Smooth muscle cell of the brain vasculature (primary cell): ENCODE measurements around the gene MADD.

Source experiments
- DNase-seq: peaks from one replicate; pipeline ENCODE4 v3.0.0-alpha.2; 2012; ENCODE audit warnings: low read depth, low spot score

The MADD gene

DNA sequence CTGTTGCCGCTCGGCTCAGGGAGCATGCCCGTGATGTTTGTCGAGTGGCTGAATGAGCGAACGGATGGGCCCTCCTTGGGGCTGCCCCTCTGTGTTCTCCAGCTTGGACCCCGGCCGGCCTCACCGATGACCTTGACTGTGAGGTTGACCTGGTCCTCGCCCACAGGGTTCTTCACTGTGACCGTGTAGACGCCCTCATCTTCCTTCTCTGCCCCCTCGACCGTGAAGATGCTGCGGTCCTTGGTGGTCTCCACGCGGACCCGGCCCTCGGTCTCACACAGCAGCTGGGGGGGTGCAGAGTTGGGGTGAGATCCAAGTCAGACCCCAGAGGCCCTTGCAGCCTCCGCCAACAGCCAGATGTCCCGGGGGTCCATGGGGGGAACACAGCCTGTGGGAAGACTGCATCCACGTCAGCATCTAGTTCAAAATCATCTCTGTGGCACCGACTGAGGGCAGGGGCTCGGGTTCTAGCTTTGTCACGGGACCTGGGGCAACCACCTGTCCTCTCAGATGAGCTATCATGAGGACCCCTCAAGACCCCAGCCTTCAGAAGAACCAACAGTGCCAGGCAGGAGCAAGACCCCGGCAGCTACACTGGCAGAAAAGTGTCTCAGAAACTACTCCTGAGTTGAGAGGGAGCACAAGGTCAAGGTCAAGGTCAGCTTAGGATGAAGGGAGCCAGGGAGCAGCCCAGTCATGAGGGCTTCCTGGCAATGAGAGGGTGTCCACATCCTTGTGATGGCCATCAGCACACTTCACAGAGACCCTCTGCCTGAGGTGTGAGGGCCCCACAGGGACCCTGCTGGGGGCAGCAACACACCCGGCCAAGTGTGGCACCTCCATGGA lies 68.7 kb downstream of the MADD start:
- DNase-seq: no peak

DNA sequence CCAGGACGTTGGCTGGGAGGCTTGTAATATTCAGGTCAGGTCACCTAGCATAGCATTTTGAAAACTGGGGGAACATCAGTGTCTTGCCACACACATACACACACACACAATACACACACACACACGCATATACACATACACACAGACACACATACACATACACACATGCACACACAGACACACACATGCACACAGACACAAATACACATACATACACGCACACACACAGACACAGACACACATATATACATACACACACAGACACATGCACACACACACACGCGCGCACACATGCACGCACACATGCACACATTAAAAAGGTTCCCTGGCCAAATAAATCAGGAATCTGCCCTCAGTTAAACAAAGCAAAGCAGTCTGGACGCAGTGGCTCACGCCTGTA lies 70.1 kb downstream of the MADD start:
- no peak for DNase-seq

DNA sequence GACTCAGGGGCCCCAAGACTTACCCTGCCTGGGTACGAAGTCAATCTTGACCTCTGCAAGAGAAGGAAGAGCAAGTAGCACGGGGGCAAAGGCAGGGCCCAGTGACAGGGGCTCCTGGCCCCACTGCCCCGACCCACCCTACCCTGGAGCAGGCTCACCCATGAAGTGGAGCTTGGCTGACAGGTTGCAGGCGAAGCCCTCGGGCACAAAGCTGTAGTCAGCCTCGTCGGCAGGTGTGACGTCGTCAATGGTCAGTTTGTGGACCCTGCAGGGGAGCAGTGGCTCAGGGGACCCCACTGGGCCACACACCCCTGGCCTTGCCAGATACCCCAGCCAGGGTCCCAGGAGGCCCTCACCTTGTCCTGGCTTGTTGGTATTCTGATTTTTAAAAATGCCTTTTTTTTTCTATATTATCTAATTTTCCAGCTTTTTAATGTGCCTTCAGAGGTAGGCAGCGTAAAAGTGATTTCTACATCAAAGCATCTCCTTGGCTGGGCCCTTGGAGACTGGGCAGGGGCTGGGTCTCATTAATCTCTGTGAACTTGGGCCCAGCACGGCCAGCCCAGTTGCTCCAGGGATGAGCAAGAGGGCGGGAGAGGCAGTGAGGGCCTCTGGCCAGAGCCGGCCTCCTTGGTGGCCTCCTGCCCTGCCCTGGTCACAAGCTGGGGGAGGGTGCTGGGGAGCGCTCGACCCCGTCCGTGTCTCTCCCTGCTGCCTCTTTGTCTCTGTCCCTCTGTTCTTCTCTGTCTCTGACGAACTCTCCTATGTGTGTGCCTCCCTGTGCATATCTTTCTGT lies 71.2 kb downstream of the MADD start:
- no peak for DNase-seq

GRCh38 chr11:47342036-47342803 lies 72.3 kb downstream of the MADD start:
- no peak for DNase-seq

GRCh38 chr11:47342854-47343253 lies 72.9 kb downstream of the MADD start:
- no peak for DNase-seq

DNA sequence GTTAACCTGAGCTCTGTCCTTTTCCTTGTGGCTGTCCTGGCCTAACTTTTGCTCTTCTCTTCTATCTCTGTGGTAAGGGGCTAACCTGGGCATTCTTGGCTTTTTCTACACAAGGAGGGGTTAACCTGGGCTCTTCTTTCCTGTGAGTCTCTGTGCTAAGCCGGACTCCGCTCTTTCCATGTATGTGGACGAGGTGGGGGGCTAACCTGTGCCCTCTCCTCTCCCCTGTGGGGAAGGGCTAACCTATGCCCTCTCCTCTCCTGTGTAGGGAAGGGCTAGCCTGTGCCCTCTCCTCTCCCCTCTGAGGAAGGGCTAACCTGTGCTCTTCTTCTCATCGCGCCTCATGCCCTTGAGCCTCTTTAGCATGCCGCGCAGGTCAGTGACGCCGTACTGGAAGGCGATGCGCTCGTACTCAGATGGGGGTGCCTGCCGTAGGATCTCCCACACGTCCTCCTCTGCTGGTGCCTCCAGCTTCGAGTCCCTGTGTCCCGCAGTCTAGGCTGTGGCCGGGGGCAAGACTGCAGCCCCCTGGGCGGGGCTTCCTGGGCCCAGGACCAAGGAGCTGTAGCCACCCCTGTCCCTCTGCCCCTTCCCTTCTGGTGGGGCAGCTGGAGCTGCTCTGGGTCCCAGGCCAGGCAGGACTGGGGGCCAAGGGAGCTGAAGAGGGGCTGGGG lies 76.1 kb downstream of the MADD start:
- DNase-seq: no peak

DNA sequence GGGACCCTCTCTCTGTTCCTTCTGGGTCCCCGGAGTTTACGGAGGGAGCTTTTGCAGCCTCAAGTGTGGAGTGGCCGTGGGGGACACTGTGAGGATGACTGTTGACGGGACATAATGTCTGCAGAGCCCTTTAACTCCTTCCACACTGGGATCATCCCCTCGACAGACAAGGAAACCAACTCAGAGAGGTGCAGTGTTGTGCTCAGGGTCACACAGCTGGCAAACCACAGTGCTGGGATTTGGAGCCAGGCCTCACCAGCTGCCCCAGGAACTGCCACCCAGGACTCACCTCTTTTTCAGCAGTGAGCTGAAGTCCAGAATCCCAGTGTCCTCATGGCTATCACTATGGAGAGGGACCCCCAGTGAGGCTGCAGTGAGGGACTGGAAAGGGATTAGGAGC lies 77.2 kb downstream of the MADD start:
- DNase-seq: no peak

GRCh38 chr11:47348131-47348802 lies 78.3 kb downstream of the MADD start:
- no peak for DNase-seq

GRCh38 chr11:47348859-47349258 lies 78.9 kb downstream of the MADD start:
- DNase-seq: no peak

DNA sequence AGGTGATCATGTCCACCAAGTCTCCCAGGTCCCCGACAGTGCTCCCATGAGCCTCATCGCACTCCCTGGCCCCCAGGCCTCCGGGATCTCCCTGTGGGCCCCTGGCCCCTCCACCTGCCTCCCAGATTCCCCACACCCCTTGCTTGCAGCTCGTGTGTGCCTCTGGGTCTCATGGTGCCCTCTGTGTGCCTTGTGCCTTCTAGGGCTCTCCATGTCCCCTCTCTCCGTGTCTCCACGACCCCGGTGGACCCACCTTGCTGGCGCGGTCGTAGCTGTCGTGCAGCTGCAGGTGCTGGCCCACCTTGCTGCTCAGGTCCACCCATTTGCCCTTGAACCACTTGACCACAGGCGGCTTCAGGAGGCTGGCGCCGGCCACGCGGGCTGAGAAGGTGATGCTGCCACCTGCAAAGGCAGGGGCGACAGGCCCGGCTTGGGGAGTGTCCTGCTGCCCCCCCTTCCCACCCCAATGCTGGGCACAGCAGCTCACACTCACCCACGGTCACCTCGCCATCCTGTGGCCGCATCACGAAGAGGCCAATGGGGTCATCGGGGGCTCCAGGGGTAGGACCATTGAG lies 79.7 kb downstream of the MADD start:
- DNase-seq: no peak

DNA sequence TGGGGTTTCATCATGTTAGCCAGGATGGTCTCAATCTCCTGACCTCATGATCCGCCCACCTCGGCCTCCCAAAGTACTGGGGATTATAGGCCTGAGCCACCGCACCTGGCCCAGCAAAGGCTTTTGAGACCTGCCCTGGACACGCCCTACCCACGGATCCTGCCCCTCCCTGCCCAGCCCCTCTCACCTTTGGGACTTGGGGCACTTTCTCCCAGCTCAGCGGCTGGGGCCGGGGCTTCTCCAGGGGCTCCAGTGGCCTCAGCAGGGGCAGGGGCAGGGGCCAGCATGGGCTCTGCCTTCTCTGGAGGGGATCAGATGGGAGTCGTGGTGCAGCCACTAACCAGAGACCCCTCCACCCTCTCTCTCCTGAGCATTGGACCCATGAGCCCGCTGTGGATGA lies 80.4 kb downstream of the MADD start:
- no peak for DNase-seq

DNA sequence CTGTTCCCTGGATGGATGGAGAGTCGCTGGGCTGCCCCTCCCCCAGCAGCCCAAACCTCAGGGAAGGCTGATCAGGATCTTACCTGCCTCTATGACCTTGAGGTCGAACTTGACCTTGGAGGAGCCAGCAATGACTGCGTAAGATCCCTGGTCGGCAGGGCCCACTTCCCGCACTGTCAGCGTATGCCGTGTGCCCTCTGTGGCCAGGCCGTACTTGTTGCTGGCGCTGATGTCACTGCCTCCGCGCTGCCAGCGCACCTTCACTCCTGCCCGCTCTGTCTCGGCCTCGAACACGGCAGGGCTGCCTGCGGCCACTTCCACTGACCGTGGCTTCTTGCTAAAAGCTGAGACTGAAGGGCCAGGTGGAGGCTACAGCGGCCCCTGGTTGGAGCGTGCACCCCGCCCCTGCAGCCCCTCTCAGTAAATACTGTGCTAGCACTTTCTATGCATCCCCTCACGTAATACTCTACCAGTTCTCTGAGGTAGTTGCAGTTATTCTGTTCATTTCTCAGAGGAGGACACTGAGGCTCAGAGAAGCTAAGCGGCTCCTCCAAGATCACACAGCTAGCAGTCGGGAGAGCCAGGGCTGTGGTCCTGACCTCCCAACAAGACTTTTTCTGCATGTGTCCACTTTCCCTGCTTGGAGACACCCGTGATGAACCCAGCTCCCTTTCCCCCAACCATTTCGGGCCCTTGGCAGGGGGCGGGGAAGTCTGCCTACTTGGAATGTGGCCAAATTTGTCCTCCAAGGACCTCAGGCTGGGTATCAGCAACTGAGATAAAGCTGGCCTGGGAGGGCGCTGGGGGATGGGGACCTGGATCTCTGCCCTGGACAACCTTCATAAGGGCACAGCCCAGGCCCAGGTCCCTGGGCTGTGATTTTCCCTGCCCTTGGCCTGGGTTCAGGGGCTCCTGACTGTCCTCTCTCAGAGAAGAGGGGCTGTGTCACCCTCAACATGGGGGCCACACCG lies 81.5 kb downstream of the MADD start:
- no peak for DNase-seq

- DNase-seq: no peak
These were observed 82.6 kb downstream of the MADD start, which contains the start of gene MYBPC3 for GRCh38 chr11:47352556-47352955. Gene MYBPC3, minus strand, starts transcription at chr11:47352702. Its CDS starts 55 bp downstream, at chr11:47352647.

DNA sequence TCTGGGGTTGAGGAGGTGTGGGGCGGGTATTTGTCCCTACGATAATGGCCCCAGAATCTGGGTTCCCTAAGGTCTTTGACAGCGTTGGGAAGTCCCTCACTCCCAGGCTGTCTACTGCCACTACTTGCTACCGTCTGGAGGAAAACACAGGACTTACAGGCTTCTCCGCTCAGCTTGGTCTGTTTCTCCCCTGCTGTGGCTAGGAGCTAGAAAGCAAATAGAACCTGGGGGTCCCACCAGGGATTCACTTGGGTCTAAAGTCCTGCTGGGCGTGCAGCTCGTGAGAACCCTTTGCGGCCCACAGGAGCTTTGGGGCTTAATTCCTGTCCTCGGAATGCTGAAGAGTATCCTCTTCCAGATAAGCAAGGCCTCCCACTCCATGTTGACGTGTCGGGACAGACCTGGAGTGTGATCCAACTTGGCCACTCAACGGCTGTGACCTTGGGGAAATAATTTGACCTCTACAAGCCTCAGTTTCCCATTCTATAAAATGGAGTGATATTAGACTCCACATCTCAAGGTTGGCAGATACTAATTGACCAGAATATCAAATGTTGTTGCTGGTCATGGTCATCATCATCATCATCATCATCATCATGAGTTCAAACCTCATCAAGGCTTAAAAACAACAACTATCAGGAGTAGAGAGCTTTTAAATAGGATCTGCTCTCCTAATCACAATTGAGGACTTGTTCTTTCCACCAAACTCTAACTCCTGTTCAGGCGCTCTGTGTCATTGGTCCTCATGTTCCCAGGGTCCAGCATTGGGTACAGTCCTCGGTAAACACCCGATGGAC lies 84.2 kb downstream of the MADD start:
- DNase-seq: no peak

- no peak for DNase-seq
These were observed 85.0 kb downstream of the MADD start for GRCh38 chr11:47354913-47355282.

- DNase-seq: peak; percentile 84
These were observed 85.6 kb downstream of the MADD start for GRCh38 chr11:47355283-47356128.

DNA sequence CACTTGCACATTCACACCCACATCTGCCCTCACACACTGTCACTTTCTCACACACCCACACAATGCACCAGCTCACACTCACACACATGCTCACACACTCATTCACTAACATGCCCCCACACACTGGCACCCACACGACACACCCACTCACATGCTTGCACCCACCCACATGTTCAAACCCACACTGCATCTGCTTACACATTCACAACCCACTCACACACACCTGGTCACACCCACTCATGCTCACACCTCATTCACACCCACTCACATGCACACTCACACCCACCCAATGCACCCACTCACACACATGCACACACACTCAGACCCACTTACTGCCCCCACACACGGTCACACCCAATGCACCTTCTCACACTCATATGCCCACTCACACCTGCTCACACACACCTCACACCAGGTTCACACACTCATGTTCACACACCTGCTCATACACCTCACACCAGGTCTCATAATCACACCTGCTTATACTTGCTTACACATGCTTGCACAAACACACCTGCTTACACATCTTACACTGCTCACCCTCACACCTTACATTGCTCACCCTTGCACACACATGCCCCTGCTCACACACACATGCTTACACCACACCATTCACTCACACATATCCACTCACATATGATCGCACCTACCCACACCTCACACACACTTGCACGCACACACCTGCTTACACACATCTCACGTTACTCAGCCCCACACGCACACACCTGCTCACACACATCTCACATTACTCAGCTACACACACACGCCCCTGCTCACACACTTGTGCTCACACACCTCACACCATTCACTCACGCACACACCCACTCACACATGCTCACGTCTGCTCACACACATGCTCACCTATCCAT lies 86.4 kb downstream of the MADD start:
- DNase-seq: no peak
